Epithelial cell of umbilical artery (primary cell): ENCODE data around the gene HOXD1. TPM values are rescaled to one million over a fixed set of nuclear protein-coding genes. Genes with fewer than 3 reads are reported as not detected.

Experiments used
- total RNA-seq: library from RNA; depleted of rRNA; stranded (reverse); fragments of >200 nt; gene quantifications from 2 replicates; pipeline ENCODE4 v1.2.3, GENCODE V29; 2014

Gene HOXD1
- 4.3 and 7.8 TPM in 2 replicates for total RNA-seq

DNA sequence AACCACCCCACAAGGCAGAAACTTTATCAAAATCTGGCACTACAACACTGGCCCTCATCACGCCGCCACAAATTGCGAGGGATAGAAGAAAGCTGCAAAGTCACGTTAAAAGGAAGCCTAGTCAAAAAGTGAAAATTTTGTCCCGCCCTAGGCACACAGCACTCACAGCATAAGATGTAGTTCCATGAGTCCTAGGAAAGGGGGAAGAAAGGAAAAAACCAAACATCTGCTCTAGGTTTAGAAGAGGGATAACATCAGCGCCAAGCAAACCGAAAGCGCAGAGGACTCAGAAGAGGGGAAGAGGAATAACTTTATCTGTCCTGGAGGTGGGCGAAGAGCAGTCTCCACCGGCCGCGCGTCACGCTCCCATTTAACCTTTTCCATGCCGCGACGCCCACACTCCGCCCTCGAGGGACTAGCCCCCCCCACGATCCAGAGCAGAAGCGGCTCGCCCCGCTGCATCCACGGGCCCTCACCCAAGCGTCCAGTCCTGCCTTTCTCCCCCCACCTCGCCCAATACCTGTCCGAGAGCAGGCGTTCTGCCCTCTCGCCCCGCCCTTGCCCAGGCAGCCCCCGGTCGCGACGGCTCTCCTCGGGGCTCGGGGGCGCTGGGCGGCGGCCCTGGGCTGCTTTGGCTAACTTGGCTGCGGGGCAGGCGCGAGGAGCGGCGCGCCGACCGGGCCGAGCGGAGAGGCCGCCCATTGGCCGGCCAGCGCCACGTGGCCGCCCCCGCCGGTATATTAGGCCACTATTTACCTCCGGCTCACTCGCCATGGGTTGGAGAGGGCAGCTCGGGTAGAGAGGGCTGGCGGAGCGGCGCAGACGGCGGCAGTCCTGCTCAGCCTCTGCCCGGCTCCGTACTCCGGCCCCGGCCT lies at the start of gene HOXD1:
TSS of gene HOXD1 (plus strand) at position 770 of the 875 bp plus-strand sequence. CDS start 134 bp downstream, outside the sequence.

DNA sequence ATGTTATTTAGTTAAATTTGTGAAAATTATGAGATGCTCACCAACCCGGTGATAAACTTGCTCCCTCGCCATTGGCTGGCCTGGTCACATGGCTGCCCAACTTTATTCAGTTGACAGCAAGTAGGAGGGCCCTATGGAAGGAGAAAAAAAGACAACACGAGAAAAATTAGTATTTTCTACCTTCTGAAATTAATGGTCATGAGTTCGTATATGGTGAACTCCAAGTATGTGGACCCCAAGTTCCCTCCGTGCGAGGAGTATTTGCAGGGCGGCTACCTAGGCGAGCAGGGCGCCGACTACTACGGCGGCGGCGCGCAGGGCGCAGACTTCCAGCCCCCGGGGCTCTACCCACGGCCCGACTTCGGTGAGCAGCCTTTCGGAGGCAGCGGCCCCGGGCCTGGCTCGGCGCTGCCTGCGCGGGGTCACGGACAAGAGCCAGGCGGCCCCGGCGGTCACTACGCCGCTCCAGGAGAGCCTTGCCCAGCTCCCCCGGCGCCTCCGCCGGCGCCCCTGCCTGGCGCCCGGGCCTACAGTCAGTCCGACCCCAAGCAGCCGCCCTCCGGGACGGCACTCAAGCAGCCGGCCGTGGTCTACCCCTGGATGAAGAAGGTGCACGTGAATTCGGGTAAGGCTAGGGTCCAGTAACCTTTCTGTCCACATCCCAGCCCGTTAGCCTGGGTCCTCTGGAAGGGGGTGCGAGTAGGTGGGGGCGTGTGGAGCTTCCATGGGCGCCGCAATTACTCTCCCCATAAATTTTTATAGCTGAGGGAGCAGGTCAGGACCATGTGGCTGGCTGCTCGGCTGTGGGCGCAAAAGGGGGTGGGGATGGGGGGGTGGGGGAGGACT lies 36.8 kb upstream of the HOXD1 start, which contains the start of gene HOXD4:
TSS of gene HOXD4 (plus strand) at position 109 of the 846 bp plus-strand sequence. CDS start at position 193, 84 bp downstream.

GRCh38 chr2:176156807-176157498 lies 31.5 kb upstream of the HOXD1 start, which contains the start of gene HOXD3:
HOXD3 (plus strand) TSS chr2:176157307; CDS start chr2:176169115, 11,808 bp downstream.

Other genes starting within 250 kb of the HOXD1 start
- 5.8 and 10.5 TPM in 2 replicates for gene LNPK, start 186.4 kb upstream of the HOXD1 start, total RNA-seq
- gene EVX2, start 104.7 kb upstream of the HOXD1 start, total RNA-seq, result not detected in 2 replicates
- under 0.01 TPM in 1 of 2 replicates, not detected in the other for gene HOXD13, start 95.9 kb upstream of the HOXD1 start, total RNA-seq
- gene HOXD12, start 88.9 kb upstream of the HOXD1 start, total RNA-seq, result not detected in 2 replicates
- not detected in 2 replicates for gene HOXD11, start 81.4 kb upstream of the HOXD1 start, total RNA-seq
- under 0.01 and 0.15 TPM in 2 replicates for gene HOXD10, start 71.9 kb upstream of the HOXD1 start, total RNA-seq
- gene HOXD9, start 65.9 kb upstream of the HOXD1 start, total RNA-seq, result 1.3 and 1.4 TPM in 2 replicates
- 6.2 and 7.8 TPM in 2 replicates for gene HOXD8, start 59.0 kb upstream of the HOXD1 start, total RNA-seq
- gene HOXD4, start 37.1 kb upstream of the HOXD1 start, total RNA-seq, result 0.65 and 3.5 TPM in 2 replicates
- 4.2 and 5.9 TPM in 2 replicates for gene HOXD3, start 31.4 kb upstream of the HOXD1 start, total RNA-seq
- gene MTX2, start 80.8 kb downstream of the HOXD1 start, total RNA-seq, result 33.7 and 38.3 TPM in 2 replicates